HEK293 (cell line): Measurements from ENCODE around the gene TIA1.

ENCODE experiments used
- CTCF ChIA-PET: fragments of 350-600 bp; formaldehyde crosslinking; extraction: SDS; loops from one replicate; lab custom pipeline; 2021; ENCODE audit warnings: antibody characterized with exemption; lab: Yijun Ruan, JAX
- POLR2A ChIA-PET: fragments of 300-600 bp; formaldehyde crosslinking; extraction: SDS; loops from one replicate; lab custom pipeline; 2020; ENCODE audit warnings: antibody characterized with exemption, inconsistent platforms; lab: Yijun Ruan, JAX
- H3K27ac ChIP-seq: fragments of 200-500 bp; sonication (Bioruptor generic); 2 replicates; pipeline ENCODE4 v1.5.1; 2014; ENCODE audit warnings: low read depth, low read length, control low read depth, inconsistent platforms; ENCODE audit errors: extremely low read depth
- H3K36me3 ChIP-seq, 2 experiments: fragments of 200-500 bp in 1 of 2; sonication (Bioruptor generic) in 1 of 2; 1 replicate in 1 of 2; 2 replicates in 1 of 2; pipeline ENCODE4 v1.5.1; 2014 to 2017; ENCODE audit warnings: inconsistent platforms in 2 of 2, low read length in 2 of 2; ENCODE audit not compliant: control insufficient read depth in 2 of 2, insufficient read depth in 1 of 2
- H3K4me1 ChIP-seq: fragments of 200-500 bp; sonication (Bioruptor generic); 2 replicates; pipeline ENCODE4 v1.5.1; 2014; ENCODE audit warnings: mild to moderate bottlenecking, low read length, inconsistent platforms; ENCODE audit not compliant: control insufficient read depth, insufficient read depth
- H3K4me3 ChIP-seq: 2 replicates; pipeline ENCODE4 v1.5.1; 2011; ENCODE audit warnings: low read depth, mild to moderate bottlenecking, control low read depth, low read length, moderate library complexity
- H3K9me3 ChIP-seq: fragments of 200-500 bp; sonication (Bioruptor generic); 2 replicates; pipeline ENCODE4 v1.5.1; 2014; ENCODE audit warnings: low read depth, low read length, inconsistent platforms; ENCODE audit not compliant: control insufficient read depth, insufficient read depth
- BCL11B ChIP-seq: fragments of 450-650 bp; formaldehyde crosslinking; IDR thresholded peaks from 2 replicates; pipeline ENCODE4 v1.5.1; 2016; ENCODE audit warnings: low read depth, missing biosample characterization, missing genetic modification characterization
- KLF1 ChIP-seq: fragments of 450-650 bp; formaldehyde crosslinking; IDR thresholded peaks from 2 replicates; pipeline ENCODE4 v1.5.1; 2016; ENCODE audit warnings: missing biosample characterization, missing genetic modification characterization
- OVOL3 ChIP-seq: fragments of 450-650 bp; formaldehyde crosslinking; IDR thresholded peaks from 2 replicates; pipeline ENCODE4 v1.5.1; 2016; ENCODE audit warnings: missing biosample characterization, missing genetic modification characterization
- SALL2 ChIP-seq: fragments of 450-650 bp; formaldehyde crosslinking; IDR thresholded peaks from 2 replicates; pipeline ENCODE4 v1.5.0; 2017; ENCODE audit warnings: missing biosample characterization, mild to moderate bottlenecking, missing genetic modification characterization, borderline replicate concordance
- WT1 ChIP-seq: fragments of 450-650 bp; formaldehyde crosslinking; IDR thresholded peaks from 2 replicates; pipeline ENCODE4 v1.5.1; 2016; ENCODE audit warnings: missing biosample characterization, missing genetic modification characterization
- ZNF132 ChIP-seq: fragments of 450-650 bp; formaldehyde crosslinking; IDR thresholded peaks from 2 replicates; pipeline ENCODE4 v1.5.1; 2017; ENCODE audit warnings: missing biosample characterization, missing genetic modification characterization, borderline replicate concordance
- ZNF140 ChIP-seq: fragments of 450-650 bp; formaldehyde crosslinking; IDR thresholded peaks from 2 replicates; pipeline ENCODE4 v1.5.1; 2016; ENCODE audit warnings: missing biosample characterization, missing genetic modification characterization
- ZNF146 ChIP-seq: fragments of 450-650 bp; formaldehyde crosslinking; IDR thresholded peaks from 2 replicates; pipeline ENCODE4 v1.5.1; 2016; ENCODE audit warnings: missing biosample characterization, missing genetic modification characterization
- ZNF202 ChIP-seq: fragments of 450-650 bp; formaldehyde crosslinking; IDR thresholded peaks from 2 replicates; pipeline ENCODE4 v1.5.1; 2016; ENCODE audit warnings: missing biosample characterization, missing genetic modification characterization, borderline replicate concordance
- ZNF292 ChIP-seq: fragments of 450-650 bp; formaldehyde crosslinking; IDR thresholded peaks from 2 replicates; pipeline ENCODE4 v1.5.1; 2016; ENCODE audit warnings: low read depth, missing biosample characterization, missing genetic modification characterization, borderline replicate concordance
- ZNF423 ChIP-seq: fragments of 450-650 bp; formaldehyde crosslinking; IDR thresholded peaks from 2 replicates; pipeline ENCODE4 v1.5.1; 2016; ENCODE audit warnings: missing biosample characterization, missing genetic modification characterization
- ZNF521 ChIP-seq: fragments of 450-650 bp; formaldehyde crosslinking; IDR thresholded peaks from 2 replicates; pipeline ENCODE4 v1.5.1; 2017; ENCODE audit warnings: missing biosample characterization, mild to moderate bottlenecking, missing genetic modification characterization
- TF ChIP-seq, protein P1 (sequence below): fragments of 450-650 bp; formaldehyde crosslinking; IDR thresholded peaks from 2 replicates; pipeline ENCODE4 v1.5.1; 2016; ENCODE audit warnings: missing biosample characterization, missing genetic modification characterization
- TF ChIP-seq, protein P2 (sequence below): sonication (generic); formaldehyde crosslinking; IDR thresholded peaks from 2 replicates; pipeline ENCODE4 v1.8.1; 2022; ENCODE audit warnings: mild to moderate bottlenecking, moderate library complexity, missing genetic modification reagents
- TF ChIP-seq, protein P3 (sequence below): fragments of 450-650 bp; formaldehyde crosslinking; IDR thresholded peaks from 2 replicates; pipeline ENCODE4 v1.5.1; 2016; ENCODE audit warnings: missing biosample characterization, missing genetic modification characterization
- TF ChIP-seq, protein P4 (sequence below): fragments of 450-650 bp; IDR thresholded peaks from 2 replicates; pipeline ENCODE4 v1.5.1; 2018; ENCODE audit warnings: missing biosample characterization, mild to moderate bottlenecking, missing genetic modification characterization

Gene TIA1

DNA sequence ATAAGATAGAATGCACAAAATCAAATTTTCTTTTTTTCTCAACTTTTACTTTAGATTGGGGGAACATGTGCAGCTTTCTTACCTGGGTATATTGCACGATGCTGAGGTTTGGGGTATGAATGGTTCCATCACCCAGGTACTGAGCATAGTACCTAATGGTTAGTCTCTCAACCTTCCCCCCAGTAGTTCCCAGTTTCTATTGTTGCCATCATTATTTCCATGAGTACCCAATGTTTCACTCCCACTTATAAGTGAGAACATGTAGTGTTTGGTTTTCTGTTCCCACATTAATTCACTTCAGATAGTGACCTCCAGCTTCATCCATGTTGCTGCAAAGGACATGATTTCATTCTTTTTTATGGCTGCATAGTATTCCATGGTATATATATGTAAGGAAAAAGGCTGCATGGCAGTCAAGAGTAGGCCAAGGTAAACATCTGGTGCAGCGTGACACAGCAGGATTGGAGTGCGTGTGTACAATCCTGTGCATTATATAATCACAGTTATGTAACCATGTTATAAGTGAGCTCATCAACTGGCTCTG, 47.1 kb downstream of the TIA1 start:
- CTCF ChIA-PET: interaction anchor here (0.6 to 1.0 kb wide), 2 partner anchors 10 to 13 kb away, joined by 3 read pairs; no protein-coding TSS in a partner anchor
- Histone ChIP-seq H3K27ac (no peak overlapping the region), H3K36me3 (no peaks in the 10 kb centered on the region; a peak in 1 of 3 replicates), H3K4me3 (no peak overlapping the region)
- TF ChIP-seq, protein P1, sequence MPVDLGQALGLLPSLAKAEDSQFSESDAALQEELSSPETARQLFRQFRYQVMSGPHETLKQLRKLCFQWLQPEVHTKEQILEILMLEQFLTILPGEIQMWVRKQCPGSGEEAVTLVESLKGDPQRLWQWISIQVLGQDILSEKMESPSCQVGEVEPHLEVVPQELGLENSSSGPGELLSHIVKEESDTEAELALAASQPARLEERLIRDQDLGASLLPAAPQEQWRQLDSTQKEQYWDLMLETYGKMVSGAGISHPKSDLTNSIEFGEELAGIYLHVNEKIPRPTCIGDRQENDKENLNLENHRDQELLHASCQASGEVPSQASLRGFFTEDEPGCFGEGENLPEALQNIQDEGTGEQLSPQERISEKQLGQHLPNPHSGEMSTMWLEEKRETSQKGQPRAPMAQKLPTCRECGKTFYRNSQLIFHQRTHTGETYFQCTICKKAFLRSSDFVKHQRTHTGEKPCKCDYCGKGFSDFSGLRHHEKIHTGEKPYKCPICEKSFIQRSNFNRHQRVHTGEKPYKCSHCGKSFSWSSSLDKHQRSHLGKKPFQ (tag by site-specific recombination): no peak
- TF ChIP-seq WT1 (tag by site-specific recombination) (no peak), ZNF146 (tag by site-specific recombination) (peak; percentile 71)
- TF ChIP-seq, all 188 proteins: peak for 1
- Histone ChIP-seq H3K4me1 (no peaks in the 10 kb centered on the region), H3K9me3 (no peaks in the 10 kb centered on the region)
- POLR2A ChIA-PET: interaction anchor here (3.7 kb wide), 1 partner anchor 10 kb away, joined by 12 read pairs; the partner anchor contains the start of gene C2orf42

DNA sequence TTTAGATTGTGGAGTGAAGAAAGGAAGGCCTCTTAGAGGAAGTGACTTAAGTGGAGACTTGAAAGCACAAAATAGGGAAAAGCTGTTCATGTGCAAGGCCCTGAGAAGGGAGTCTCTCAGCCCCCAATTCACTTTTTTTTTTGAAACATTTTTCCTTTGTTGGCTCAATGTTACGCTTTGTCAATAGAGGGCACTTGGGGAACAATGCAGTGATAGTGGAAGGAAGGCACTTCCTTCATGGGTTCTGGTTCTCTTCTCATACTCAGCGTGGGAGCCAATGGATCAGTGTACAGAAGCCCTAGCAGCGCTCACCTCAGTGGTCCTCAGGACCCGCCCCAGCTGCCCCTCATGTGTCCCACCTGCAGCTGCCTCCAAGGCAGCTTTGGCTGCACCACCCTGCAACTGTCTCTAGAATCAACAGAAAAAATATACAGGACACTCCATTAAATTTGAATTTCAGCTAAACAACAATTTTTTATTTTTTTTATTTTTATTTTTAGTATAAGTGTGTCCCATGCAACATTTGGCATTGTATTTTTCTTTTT, 49.0 kb downstream of the TIA1 start:
- H3K36me3 ChIP-seq: no peaks in the 10 kb centered on the region; a peak in 1 of 3 replicates
- H3K27ac ChIP-seq: no peak overlapping the region
- no peaks in the 10 kb centered on the region for H3K9me3 ChIP-seq
- POLR2A ChIA-PET: no interaction called here
- no peak for TF ChIP-seq BCL11B
- no peaks in the 10 kb centered on the region for H3K4me1 ChIP-seq
- CTCF ChIA-PET: interaction anchor here (0.9 kb wide), 1 partner anchor 62 kb away, joined by 3 read pairs; no protein-coding TSS in a partner anchor
- no peak overlapping the region for H3K4me3 ChIP-seq

DNA sequence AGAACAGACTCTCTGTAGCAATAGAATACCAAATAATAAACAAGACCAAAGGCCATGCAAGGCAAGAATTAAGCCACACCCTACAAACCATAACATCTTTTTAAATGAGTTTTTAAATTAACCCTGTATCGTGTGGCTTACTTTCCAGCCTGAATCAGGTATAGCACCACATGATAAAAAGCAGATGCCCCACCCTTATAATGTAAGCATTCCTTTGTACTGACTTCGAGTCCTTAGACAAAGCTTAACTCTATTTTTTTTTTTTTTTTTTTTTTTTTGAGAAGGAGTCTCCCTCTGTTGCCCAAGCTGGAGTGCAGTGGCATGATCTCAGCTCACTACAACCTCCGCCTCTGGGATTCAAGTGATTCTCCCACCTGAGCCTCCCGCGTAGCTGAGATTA, 55.9 kb downstream of the TIA1 start:
- CTCF ChIA-PET: interaction anchor here (0.6 to 0.7 kb wide), 2 partner anchors 102 to 469 kb away, joined by 3 read pairs; no protein-coding TSS in a partner anchor
- no peak overlapping the region for H3K27ac ChIP-seq
- no peaks in the 10 kb centered on the region; the same call in 1 of the 2 replicates for H3K4me1 ChIP-seq
- TF ChIP-seq, protein P2, sequence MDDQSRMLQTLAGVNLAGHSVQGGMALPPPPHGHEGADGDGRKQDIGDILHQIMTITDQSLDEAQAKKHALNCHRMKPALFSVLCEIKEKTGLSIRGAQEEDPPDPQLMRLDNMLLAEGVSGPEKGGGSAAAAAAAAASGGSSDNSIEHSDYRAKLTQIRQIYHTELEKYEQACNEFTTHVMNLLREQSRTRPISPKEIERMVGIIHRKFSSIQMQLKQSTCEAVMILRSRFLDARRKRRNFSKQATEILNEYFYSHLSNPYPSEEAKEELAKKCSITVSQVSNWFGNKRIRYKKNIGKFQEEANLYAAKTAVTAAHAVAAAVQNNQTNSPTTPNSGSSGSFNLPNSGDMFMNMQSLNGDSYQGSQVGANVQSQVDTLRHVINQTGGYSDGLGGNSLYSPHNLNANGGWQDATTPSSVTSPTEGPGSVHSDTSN (CRISPR knock-in tag): no peak
- TF ChIP-seq, protein P3, sequence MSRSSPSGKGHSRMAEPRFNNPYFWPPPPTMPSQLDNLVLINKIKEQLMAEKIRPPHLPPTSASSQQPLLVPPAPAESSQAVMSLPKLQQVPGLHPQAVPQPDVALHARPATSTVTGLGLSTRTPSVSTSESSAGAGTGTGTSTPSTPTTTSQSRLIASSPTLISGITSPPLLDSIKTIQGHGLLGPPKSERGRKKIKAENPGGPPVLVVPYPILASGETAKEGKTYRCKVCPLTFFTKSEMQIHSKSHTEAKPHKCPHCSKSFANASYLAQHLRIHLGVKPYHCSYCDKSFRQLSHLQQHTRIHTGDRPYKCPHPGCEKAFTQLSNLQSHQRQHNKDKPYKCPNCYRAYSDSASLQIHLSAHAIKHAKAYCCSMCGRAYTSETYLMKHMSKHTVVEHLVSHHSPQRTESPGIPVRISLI (tag by site-specific recombination): 0 out of 2 replicates have a peak, but pooled peaks have one; percentile 21
- TF ChIP-seq, all 188 proteins: peak for 1
- no peak overlapping the region for H3K4me3 ChIP-seq
- no peaks in the 10 kb centered on the region; a peak in 1 of 3 replicates for H3K36me3 ChIP-seq
- POLR2A ChIA-PET: interaction anchor here (0.6 to 1.0 kb wide), 4 partner anchors 65 to 278 kb away, joined by 3 to 4 read pairs (median 3); partner anchors contain the start of genes MXD1 and PCYOX1
- H3K9me3 ChIP-seq: no peaks in the 10 kb centered on the region

DNA sequence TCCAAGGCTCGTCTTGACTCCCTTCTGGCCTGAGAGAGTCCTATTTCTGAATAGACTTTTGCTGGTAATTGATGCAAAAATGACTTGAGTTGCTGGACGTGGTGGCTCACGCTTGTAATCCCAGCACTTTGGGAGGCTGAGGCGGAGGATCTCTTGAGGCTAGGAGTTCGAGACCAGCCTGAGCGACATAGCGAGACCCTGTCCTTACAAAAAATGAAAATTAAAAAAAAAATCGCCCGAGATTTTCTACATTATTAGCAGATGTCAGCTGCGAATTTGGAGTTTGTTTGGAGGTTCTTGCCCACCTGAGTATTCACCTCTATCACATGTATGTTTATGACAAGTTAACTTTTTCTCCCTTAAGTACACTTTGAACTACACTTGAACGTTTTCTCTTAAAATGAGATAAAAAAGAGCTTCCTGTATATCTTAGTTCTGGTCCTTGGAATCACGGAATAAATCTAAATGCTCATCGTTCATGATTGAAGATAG, 57.1 kb downstream of the TIA1 start:
- no peak for TF ChIP-seq ZNF202 (tag by site-specific recombination)
- no peak for TF ChIP-seq OVOL3 (tag by site-specific recombination)
- TF ChIP-seq ZNF423 (tag by site-specific recombination): no peak
- no peak for TF ChIP-seq SALL2 (tag by site-specific recombination)
- no peak for TF ChIP-seq ZNF521 (tag by site-specific recombination)
- no peak for TF ChIP-seq ZNF140 (tag by site-specific recombination)
- no peak for TF ChIP-seq ZNF292 (tag by site-specific recombination)
- TF ChIP-seq, protein P4, sequence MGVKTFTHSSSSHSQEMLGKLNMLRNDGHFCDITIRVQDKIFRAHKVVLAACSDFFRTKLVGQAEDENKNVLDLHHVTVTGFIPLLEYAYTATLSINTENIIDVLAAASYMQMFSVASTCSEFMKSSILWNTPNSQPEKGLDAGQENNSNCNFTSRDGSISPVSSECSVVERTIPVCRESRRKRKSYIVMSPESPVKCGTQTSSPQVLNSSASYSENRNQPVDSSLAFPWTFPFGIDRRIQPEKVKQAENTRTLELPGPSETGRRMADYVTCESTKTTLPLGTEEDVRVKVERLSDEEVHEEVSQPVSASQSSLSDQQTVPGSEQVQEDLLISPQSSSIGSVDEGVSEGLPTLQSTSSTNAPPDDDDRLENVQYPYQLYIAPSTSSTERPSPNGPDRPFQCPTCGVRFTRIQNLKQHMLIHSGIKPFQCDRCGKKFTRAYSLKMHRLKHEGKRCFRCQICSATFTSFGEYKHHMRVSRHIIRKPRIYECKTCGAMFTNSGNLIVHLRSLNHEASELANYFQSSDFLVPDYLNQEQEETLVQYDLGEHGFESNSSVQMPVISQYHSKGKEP (tag by site-specific recombination): no peak
- TF ChIP-seq ZNF132: no peak
- no peak for TF ChIP-seq KLF1 (tag by site-specific recombination)
- Histone ChIP-seq H3K9me3 (no peaks in the 10 kb centered on the region), H3K4me1 (no peaks in the 10 kb centered on the region; the same call in 1 of the 2 replicates), H3K36me3 (no peaks in the 10 kb centered on the region; a peak in 1 of 3 replicates), H3K27ac (peak overlapping the region; percentile 90), H3K4me3 (peak overlapping the region; percentile 23)
- CTCF ChIA-PET: interaction anchor here (0.6 to 1.3 kb wide), 9 partner anchors 10 to 477 kb away, joined by 3 to 5 read pairs (median 3); no protein-coding TSS in a partner anchor
- POLR2A ChIA-PET: interaction anchor here (0.6 to 2.8 kb wide), 28 partner anchors 10 to 508 kb away, joined by 3 to 45 read pairs (median 4); partner anchors contain the start of genes MXD1, PCYOX1, SNRPG and TIA1
